Fibroblast of mammary gland (primary cell): ENCODE results near the gene RGS14.

ENCODE experiments used
- DNase-seq: peaks from one replicate; pipeline ENCODE4 v3.0.0-alpha.2; 2010; ENCODE audit warnings: low read depth
- H3K4me3 ChIP-seq: 2 replicates; pipeline ENCODE4 v1.5.1; 2011; ENCODE audit warnings: low read depth, mild to moderate bottlenecking, low read length, moderate library complexity; ENCODE audit not compliant: control insufficient read depth
- CTCF ChIP-seq: conservative IDR thresholded peaks from 2 replicates; pipeline ENCODE4 v1.5.1; 2011; ENCODE audit warnings: low read depth, low read length, inconsistent platforms; ENCODE audit not compliant: control insufficient read depth, insufficient read depth

RGS14 gene

GRCh38 chr5:177357459-177358351 lies at the start of gene RGS14:
Gene RGS14 (plus strand): TSS chr5:177357924. CDS start chr5:177358025, 101 bp downstream.
- H3K4me3 ChIP-seq, result no peak within 1 kb of the TSS
- DNase-seq, result no peak
- TF ChIP-seq CTCF, result no peak

- H3K4me3 ChIP-seq, result no peak overlapping the region
- DNase-seq, result no peak
- no peak for TF ChIP-seq CTCF
These were observed 49.0 kb upstream of the RGS14 start for GRCh38 chr5:177308740-177309139.

- peak; percentile 70 for DNase-seq
These were observed 48.2 kb upstream of the RGS14 start for GRCh38 chr5:177309351-177310191.

GRCh38 chr5:177310332-177310731 lies 47.4 kb upstream of the RGS14 start:
- DNase-seq, result no peak
- no peak for TF ChIP-seq CTCF
- H3K4me3 ChIP-seq, result peak overlapping the region; percentile 71

More at GRCh38 chr5:177309351-177310191, 48.2 kb upstream of the RGS14 start:
- peak; percentile 87 for TF ChIP-seq CTCF
- no peak overlapping the region for H3K4me3 ChIP-seq

- H3K4me3 ChIP-seq, result peak overlapping the region; percentile 71
- TF ChIP-seq CTCF, result no peak
- DNase-seq, result no peak
These were observed 46.9 kb upstream of the RGS14 start for GRCh38 chr5:177310757-177311391.

GRCh38 chr5:177311392-177311722 lies 46.4 kb upstream of the RGS14 start:
- no peak for TF ChIP-seq CTCF
- no peak for DNase-seq

More at GRCh38 chr5:177311392-177311722, 46.4 kb upstream of the RGS14 start:
- peak overlapping the region; percentile 71 for H3K4me3 ChIP-seq
